RCC 7860 (cell line): ENCODE measurements around the gene CELF2.

Experiments
- DNase-seq: peaks from one replicate; pipeline ENCODE4 v3.0.0-alpha.2; 2015; ENCODE audit warnings: low spot score
- FAIRE-seq: peaks from 2 replicates; lab custom pipeline; 2012; peaks lifted over from hg19 to GRCh38; lab: Jason Lieb, UNC

The CELF2 gene

DNA sequence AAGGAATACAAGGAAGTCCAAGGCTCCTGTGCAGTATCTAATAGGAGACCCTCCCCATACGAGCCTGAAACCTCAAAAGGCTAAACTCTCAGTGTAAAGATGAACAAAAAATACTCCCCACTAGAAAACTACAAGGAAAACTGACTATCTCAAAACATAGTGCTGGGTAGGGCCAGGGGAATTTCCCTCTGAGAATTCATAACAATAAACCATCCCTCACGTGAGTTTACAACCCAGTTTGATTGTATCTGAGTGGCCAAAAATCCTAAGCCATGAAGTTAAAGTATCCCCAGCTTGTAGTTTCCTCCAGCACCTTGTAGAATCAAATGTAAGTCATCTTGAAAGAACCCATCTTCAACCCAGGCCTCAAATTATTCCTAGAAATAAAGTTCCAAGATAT lies 293.4 kb downstream of the CELF2 start:
- FAIRE-seq, result no peak
- DNase-seq, result no peak

DNA sequence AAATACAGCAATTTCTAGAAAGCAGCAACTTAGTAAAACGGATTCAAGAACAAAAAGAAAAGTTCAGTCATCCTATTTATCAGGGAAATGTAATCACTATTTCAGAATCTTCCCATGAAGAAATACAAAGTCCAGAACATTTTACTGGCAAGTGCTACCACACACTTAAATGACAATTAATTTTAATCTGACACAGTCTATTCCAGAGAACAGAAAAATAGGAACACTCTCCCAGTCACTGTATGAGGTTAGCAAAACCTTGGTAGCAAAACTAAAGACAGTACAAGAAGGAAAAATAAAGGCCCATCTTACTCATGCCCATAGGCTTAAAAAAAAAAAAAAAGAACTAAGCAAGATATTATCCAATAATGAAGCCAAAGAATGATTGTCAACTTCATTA lies 295.8 kb downstream of the CELF2 start:
- no peak for DNase-seq
- no peak for FAIRE-seq

DNA sequence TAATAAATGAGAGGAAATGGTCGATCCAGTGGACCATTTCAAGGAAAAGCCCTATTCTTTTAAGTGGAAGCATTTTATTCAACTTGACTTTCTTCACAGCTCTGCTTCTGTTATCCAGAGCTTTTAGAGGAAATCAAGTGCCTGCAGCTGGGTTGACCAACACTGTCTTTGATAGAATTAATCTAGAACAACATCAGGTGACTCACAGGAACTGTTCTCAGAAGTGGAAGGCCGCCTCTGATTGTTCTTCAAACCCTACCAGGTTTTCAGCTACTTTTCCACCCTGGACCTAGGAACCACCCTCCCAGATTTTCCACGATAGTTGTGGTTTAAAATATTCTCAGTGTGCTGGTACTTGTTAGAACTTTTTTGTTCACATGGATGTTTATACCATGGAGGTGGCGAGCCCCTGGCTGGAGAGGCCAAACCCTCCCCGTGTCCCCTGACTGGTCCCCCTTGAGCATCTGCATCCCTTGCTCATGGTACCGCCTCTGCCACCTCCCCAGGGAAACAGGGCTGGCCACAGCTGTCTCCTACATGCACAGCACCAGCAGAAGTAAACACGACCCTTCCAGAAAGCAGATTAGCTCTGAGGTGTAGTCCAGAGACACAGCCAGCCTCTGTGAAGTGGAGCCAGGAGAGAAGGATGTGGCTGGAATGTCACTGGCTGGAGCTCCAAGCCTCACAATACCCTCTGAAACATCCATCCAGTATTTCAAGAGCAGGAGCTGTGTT lies 300.4 kb downstream of the CELF2 start:
- DNase-seq (no peak), FAIRE-seq (no peak)

DNA sequence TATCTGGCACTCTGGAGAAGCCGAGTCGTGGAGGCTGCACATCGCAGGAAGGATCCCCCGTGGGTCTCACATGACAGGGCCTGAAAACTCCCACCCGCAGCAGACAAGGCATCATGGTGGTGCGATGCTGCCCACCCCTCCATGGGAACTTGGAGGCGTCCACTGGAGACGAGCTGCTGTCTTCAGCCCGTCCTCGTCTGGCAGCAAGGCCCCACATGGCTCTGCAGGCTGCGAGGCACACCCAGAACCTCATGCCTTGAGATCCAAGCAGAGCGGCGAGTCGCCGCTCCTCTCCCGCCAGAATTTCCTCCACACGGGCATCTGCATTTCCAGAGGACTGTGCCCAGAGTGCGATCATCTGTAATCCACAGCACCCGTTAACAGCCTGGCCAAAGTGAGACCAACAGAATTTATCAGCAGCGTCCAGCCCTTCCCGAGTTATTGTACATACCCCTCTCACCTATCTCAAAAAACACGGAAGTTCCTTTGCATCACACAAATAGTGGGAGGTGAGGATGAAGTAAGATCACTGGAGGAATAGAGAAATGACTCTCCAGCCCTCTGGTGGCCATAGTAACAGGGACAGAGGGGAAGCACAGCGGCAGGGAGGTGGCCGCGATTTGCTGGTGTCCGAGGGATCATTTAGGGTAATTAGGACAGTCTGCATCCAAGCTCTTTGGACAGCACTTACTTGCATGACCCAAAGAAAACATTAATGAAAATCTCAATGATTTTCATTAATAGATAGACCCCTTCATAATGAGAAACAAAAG lies 301.3 kb downstream of the CELF2 start:
- no peak for DNase-seq
- no peak for FAIRE-seq

DNA sequence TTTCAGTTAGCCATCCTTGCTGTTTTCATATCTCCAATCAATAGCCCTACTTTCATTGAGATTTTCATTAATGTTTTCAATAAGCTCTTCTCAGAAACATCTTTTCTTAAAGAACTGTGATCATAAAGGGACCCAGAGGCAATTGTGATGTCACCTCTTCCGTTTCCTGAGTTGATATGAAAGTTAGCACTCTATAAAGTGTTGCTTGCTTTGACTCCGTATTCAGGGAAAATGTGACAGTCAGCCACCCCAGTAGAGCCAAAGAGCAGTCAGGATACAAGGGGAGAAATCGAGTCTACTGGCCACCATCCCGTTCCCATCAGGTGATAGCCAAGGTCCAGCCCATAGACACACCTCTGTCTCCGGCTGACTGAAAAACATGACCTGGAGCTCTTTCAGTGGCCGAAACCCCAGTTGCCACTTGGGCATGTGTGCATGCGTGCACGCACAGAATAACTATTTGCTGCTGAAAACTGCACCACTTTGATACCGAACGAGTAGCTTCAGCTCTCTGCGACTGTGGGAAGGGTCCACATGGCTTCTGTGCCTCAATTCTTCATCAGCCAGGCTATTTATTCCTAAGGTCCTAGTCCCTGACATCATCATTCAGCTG lies 302.4 kb downstream of the CELF2 start:
- DNase-seq, result no peak
- FAIRE-seq, result no peak

DNA sequence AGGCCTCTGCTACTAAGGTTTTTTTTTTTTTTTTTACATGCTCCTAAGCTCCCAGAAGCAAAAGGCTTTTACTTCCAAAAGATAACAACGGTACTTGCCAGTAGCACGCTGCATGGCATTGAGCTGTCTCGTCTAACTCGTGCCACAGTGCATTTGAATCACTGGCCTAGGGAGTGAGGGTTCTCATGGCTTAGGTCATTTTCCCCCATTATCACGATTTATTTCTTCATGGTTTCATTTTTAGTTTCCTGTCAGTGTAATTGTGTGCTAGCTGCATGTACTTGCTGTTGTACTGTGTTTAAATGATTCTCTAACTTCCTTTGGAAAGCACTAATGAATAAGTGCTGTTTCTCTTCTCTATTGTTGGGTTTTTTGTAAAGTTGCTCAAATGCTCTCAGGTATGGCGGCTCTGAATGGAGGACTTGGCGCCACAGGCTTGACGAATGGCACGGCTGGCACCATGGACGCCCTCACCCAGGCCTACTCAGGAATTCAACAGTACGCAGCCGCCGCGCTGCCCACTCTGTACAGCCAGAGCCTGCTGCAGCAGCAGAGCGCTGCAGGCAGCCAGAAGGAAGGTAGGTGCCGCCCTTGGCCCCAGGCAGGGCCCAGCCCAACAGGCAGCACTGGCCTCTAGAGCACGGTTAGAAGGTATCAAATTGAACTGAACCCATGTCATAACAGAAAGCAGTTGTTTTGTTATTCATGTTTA lies 303.3 kb downstream of the CELF2 start:
- FAIRE-seq (no peak), DNase-seq (no peak)

DNA sequence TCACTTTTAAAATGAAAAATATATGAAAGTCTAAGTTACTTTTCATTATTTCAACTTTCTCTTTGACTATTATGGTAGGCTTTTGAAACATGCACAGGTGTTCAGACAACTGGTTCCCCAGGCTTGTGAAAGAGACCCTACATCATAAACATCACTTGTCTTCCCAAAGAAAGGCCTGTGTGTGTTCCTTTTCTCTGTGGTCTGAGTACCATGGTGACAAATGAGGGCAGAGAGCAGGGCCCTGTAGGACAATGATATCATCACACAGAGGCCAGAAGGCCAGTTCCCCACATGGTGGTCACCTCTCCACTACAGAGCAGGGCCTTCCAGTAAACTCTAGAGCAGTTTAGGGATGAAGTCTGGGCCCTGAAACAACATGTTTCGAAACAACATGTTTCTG lies 305.0 kb downstream of the CELF2 start:
- DNase-seq (no peak), FAIRE-seq (no peak)

DNA sequence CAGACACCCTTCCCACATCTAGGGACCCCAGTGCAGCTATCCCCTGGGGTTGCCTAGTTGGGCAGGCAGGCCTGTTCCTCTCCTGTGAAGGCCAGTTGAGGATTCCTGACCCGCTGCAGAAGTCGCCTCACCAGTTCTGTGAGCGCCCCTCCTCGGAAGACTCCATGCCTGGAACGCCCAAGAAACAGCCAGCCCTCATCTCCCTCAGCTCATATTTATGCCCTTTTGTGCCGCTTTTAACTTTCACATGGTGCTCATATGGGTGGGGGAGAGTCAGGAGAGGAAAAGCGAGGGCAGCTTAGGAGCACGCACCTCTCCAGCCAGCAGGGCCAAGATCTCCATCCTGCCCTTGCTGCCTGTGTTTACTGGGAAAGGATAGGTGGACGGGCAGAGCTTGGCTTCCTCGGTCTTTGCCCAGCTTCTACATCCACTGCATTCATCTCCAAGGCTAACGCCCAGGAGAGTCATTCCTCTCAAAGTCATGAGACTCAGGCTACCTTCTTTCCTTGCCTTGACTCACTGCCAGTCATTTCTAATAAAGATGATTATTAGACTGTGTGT lies 307.2 kb downstream of the CELF2 start:
- FAIRE-seq, result no peak
- DNase-seq, result no peak

DNA sequence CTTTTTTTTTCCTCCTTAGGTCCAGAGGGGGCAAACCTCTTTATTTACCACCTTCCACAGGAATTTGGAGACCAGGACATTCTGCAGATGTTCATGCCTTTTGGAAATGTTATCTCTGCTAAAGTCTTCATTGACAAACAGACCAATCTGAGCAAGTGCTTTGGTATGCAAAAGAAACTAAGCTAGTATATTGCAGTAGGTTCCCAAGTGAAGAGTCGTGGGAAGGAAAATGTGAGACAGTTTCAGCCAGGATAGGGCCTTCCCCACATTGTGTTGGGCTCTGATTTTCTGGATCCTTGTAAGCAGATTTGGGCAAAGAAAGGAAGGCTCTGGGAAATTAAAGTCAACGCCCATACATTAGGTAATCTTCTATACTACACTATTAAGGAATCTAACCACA lies 308.1 kb downstream of the CELF2 start:
- DNase-seq (no peak), FAIRE-seq (no peak)

DNA sequence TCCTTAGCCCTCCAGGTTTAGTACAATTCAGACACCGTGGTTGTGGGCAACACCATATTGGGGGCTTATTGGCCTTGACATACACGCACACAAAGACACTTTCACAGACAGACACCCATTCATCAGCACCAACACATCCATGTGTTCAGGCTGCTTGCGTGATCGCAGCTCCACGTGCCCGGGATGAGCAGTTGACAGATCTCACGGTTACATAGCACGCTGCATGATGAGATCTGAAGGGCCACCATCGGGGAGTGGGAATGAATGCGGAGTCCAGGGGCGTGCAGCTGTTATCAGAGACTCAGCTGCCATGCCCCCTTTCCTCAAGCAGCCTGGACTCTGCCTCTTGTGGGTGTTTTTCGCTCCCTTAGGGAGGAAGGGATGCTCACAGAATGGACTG lies 308.6 kb downstream of the CELF2 start:
- no peak for FAIRE-seq
- DNase-seq, result no peak

DNA sequence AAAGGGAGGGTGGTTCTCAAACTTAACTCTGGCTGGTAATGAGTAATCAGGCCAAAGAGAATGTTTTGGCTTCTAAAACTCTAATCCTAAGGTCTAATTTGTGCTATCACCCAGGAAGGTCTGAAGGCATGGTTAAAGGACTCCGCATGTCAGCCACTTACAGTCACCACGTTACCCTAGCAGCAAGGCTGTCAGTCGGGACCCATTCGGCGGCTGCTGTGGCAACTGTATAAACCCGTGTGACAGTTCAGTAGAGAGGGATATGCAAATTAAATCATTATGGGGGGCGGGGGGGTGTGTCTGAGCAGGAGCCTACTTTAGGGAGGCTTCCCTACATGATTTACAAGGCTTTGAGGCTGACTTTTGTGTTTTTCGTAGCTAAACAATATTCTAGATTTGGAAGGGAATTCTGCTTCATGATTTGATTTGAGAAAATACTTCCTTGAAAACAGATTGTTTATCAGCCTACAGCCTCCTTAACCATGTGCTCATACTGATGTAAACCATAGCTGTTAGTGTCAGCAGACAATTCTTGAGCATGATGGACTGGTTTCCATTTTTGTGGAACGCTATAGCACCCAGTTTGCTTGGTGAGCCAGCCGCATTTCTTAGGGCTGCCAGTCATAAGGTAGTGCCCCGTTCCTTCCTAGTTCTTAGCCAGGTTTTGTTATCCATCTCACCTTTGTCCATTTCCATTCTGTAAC lies 309.4 kb downstream of the CELF2 start:
- no peak for FAIRE-seq
- DNase-seq, result no peak

DNA sequence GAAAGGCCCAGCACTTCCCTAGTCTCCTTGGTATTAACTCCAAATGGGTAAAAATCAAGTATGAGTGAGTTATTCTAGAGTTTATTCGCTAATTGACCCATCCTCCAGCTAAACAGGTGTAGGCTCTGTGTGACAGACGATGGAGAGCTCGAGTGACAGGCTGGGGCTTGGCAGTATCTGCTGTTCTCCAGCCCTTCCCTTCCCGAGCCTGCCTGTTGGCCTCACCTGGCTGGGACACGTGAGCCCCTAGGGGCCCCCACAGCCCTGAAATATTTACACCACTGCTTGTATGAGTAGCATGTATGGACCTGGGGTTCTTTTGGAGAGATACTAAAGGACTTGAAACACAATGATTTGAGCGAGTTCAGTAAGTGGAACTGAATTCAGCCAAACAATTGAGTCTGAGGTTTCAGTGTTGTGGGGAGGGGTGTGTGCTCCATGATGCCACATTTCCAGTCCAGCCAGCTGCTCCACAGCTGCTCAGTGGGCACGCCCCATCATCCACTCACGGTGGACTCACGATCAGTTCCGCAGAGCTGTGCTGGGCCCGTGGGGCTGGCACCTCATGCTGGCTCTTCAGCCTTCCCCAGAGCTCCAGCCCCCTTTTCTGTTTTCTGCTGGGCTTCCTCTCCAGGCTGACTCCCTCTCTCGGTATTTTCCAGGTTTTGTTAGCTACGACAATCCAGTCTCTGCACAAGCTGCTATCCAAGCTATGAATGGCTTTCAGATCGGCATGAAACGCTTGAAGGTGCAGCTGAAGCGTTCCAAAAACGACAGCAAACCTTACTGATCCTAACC lies 310.8 kb downstream of the CELF2 start:
- DNase-seq (no peak), FAIRE-seq (no peak)

DNA sequence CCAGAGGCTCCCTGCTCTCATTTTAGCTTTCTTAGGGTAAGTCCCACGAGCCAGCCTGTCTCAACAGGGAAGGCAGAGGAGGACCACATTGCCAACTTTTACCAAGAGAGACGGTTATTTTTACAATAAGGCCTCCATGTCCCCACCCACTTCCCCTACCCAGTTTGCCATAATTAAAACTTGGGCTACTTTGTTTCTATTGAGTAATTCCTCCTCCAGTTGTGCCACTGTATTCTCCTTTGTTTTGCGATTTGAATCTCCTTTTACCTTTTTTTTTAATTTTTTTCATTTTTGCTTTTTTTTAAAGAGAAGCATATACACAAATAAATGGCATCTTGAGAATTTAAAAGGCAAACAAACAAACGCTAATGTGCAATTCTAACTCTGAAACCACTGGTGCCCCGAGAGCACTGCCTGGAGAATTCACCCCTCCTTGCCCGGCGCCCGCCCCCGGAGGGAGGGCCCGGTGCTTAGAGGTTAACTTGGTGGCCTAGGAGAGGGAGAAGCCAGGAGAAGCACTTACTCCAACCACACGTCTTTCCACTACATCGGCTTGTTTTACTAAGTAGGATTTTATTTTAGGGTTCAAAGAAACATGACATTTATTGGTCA lies 311.5 kb downstream of the CELF2 start:
- FAIRE-seq (no peak), DNase-seq (no peak)

DNA sequence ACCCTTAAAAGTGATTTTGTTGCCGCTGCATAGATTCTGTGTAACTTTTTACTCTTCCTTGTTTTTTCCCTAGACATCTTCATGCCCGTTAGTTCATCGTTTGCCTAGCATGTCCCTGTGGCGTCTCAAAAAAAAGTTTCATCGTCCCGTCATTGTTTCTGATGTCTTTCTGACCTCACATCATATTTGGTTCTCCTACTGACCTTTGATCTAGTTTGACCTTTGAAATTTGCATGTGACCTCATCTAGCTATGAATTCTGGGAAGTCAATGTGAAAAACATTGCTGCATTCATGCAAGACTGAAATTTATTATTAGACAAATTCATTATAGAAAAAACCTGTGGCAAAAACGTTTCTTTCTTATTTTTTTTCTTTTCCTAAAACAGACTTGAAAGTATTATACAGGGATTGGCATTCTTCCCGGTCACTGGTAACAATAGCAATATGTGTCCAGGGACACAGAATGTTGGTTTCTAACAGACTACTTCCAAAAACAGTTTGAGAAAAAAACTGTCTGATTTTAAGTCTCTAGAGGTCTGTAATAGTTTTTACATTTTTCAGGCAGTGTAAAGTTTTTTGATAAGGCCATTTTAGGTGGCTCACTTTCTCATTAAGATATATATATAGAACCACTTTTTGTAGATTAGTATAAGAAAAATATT lies 312.8 kb downstream of the CELF2 start:
- no peak for FAIRE-seq
- no peak for DNase-seq

DNA sequence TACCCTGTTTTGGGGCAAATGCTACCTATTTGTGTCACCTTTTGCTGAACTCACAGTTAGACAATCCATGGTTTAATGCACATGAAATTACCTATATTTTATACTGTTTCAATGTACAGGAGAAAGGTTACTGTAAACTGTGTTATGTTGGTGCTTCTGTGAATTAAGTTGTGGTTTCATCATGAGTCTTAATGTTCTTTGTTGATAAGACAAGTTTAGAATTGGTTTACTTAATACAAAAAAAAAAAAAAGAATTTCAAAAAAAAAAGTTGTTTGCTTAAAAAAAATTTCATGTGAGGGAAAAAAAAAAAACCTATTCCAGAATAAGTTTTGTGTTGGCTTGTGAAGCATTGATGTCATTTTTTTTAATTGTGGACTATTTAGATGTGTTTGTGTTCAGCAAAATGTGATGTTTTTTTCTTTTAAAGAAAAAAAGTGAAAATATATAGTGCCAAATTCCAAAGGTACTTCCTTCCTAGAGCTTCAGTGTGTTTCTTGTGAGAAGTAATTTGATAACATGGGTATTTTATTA lies 313.4 kb downstream of the CELF2 start:
- FAIRE-seq, result no peak
- DNase-seq, result no peak

DNA sequence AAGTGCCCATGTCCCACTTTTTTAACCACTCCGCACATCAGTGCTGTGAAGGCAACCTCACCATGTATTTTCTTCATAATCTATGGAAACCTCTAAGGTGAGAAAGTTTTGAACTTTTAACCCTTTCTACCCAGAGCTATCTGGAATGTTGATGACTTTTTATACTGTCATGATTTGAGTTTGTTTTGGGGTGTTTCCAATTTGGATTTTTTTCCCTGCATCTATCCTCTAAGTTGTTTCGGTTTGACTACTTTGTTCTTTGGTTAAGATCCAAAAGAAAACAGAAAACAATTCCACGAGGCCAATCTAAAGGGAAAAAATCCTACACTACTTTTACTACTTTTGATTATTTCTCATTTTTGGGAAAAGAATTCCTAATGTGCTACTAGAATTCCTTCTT lies 314.1 kb downstream of the CELF2 start:
- DNase-seq (no peak), FAIRE-seq (no peak)

DNA sequence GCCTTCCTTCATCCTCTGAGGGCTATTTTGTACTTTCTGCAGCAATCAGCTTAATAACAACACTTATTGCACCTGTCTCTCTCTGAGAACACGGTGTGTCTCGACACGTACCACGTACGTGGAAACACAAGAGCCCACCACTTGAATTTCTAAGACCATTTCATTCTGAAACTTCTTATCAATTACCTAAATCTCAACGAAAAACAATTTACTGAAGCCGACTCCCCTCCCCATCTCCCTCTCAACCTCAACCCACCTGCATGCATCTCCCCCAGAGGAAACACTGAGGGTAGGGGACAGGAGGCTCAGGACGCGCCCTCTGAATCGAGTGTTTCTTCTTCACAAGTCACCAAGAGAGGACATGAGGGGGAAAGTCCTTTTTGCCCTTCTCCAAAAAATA lies 315.2 kb downstream of the CELF2 start:
- FAIRE-seq, result no peak

DNA sequence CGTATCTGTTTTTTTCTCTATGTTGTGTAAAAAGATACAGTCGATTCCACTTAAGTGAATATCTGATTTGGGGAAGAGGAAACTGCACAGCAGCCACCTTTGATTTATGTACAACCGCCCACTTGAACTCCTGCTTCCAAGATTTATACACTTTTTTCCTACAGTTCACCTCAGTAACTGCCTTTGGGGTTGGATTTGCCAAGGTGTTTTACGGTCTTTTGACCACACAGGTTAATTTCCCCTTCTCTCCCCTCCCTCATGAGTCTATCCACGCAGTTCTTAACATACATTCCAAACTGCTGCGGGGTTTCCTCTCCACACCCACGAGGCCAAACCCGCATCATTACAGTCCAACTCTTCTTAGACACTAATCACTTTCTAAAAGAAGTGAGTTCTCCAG lies 316.8 kb downstream of the CELF2 start:
- DNase-seq (no peak), FAIRE-seq (no peak)

More for the DNA sequence above, 315.2 kb downstream of the CELF2 start:
- DNase-seq, result no peak
